SK-N-SH (cell line): ENCODE data around the gene CDKAL1. TPM values are rescaled to one million over a fixed set of nuclear protein-coding genes. Genes with fewer than 3 reads are reported as not detected.

Experiments
- CTCF ChIA-PET: fragments of 300-600, 350-600 bp; formaldehyde crosslinking; extraction: SDS; loops from one replicate; lab custom pipeline; 2021; lab: Yijun Ruan, JAX
- POLR2A ChIA-PET: fragments of 350-600 bp; sonication (Branson Sonifier 250); formaldehyde crosslinking; extraction: SDS; loops from one replicate; lab custom pipeline; 2020; ENCODE audit warnings: antibody characterized with exemption, inconsistent platforms; lab: Yijun Ruan, JAX
- DNase-seq: peaks from one replicate; pipeline ENCODE4 v3.0.0; 2012
- H2AFZ ChIP-seq: fragments of 200-600 bp; sonication (generic); 2 replicates; pipeline ENCODE4 v1.8.1; 2016; ENCODE audit warnings: antibody characterized with exemption, mild to moderate bottlenecking, low read depth
- H3F3A ChIP-seq: fragments of 200-600 bp; sonication (generic); replicated peaks from 2 replicates; pipeline ENCODE3; 2016; ENCODE audit warnings: antibody characterized with exemption, mild to moderate bottlenecking; ENCODE audit not compliant: insufficient read depth
- H3K27ac ChIP-seq, 2 experiments: fragments of 200-500 bp in 1 of 2; fragments of 200-600 bp in 1 of 2; sonication (Bioruptor generic) in 1 of 2; sonication (generic), shearing (Covaris generic) in 1 of 2; 2 replicates each; pipeline versions ENCODE4 v1.5.1 to v1.6.1; 2014 to 2016; ENCODE audit warnings: low read depth in 2 of 2, inconsistent platforms in 1 of 2, low read length in 1 of 2, mild to moderate bottlenecking in 1 of 2, mixed read lengths in 1 of 2
- H3K27me3 ChIP-seq: fragments of 200-600 bp; sonication (generic), shearing (Covaris generic); 2 replicates; pipeline ENCODE4 v1.6.1; 2016; ENCODE audit warnings: mixed run types; ENCODE audit not compliant: insufficient read depth
- H3K36me3 ChIP-seq, 2 experiments: fragments of 200-500 bp in 1 of 2; fragments of 200-600 bp in 1 of 2; sonication (Bioruptor generic) in 1 of 2; sonication (generic) in 1 of 2; replicated peaks in 1 of 2; 2 replicates each; pipeline versions ENCODE3 to v1.5.1; 2014 to 2016; ENCODE audit warnings: low read length in 1 of 2, mild to moderate bottlenecking in 1 of 2; ENCODE audit not compliant: insufficient read depth in 2 of 2, control insufficient read depth in 1 of 2
- H3K4me1 ChIP-seq, 2 experiments: fragments of 200-500 bp in 1 of 2; fragments of 200-600 bp in 1 of 2; sonication (Bioruptor generic) in 1 of 2; sonication (generic), shearing (Covaris generic) in 1 of 2; 2 replicates each; pipeline versions ENCODE4 v1.5.1 to v1.6.1; 2014 to 2016; ENCODE audit warnings: low read depth in 1 of 2, low read length in 1 of 2, mixed run types in 1 of 2; ENCODE audit not compliant: insufficient read depth in 2 of 2, control insufficient read depth in 1 of 2
- H3K4me2 ChIP-seq: fragments of 200-600 bp; sonication (generic), shearing (Covaris generic); 2 replicates; pipeline ENCODE4 v1.6.1; 2017; ENCODE audit warnings: mixed run types
- H3K4me3 ChIP-seq, 2 experiments: fragments of 200-500 bp in 1 of 2; fragments of 200-600 bp in 1 of 2; sonication (Bioruptor generic) in 1 of 2; sonication (generic), shearing (Covaris generic) in 1 of 2; 2 replicates each; pipeline versions ENCODE4 v1.5.1 to v1.8.1; 2014 to 2016; ENCODE audit warnings: low read depth in 2 of 2, inconsistent platforms in 1 of 2, low read length in 1 of 2, mild to moderate bottlenecking in 1 of 2, mixed read lengths in 1 of 2, moderate library complexity in 1 of 2
- H3K79me2 ChIP-seq: fragments of 200-600 bp; sonication (generic); 2 replicates; pipeline ENCODE4 v1.8.1; 2017; ENCODE audit warnings: mild to moderate bottlenecking; ENCODE audit not compliant: insufficient read depth
- H3K9ac ChIP-seq: fragments of 200-600 bp; sonication (generic); 2 replicates; pipeline ENCODE4 v1.6.1; 2017; ENCODE audit warnings: mixed run types
- H3K9me2 ChIP-seq: fragments of 200-600 bp; sonication (generic); 2 replicates; pipeline ENCODE4 v1.6.1; 2017; ENCODE audit warnings: mixed run types
- H3K9me3 ChIP-seq: fragments of 200-600 bp; sonication (generic); 2 replicates; pipeline ENCODE4 v1.6.1; 2017; ENCODE audit warnings: mixed run types, mild to moderate bottlenecking, moderate library complexity
- H4K20me1 ChIP-seq: fragments of 200-600 bp; sonication (generic); 2 replicates; pipeline ENCODE4 v1.6.1; 2017; ENCODE audit warnings: mild to moderate bottlenecking, mixed run types; ENCODE audit not compliant: insufficient read depth
- EP300 ChIP-seq, 2 experiments: IDR thresholded peaks; 2 replicates each; pipeline versions ENCODE4 v1.4.0 to v1.6.1; 2012; ENCODE audit warnings: borderline replicate concordance in 1 of 2, low read depth in 1 of 2, low read length in 1 of 2
- FOXJ3 ChIP-seq: sonication (generic); formaldehyde crosslinking; IDR thresholded peaks from 2 replicates; pipeline ENCODE4 v1.5.1; 2020; ENCODE audit warnings: mild to moderate bottlenecking, missing genetic modification reagents
- FOXM1 ChIP-seq: IDR thresholded peaks from 2 replicates; pipeline ENCODE4 v1.4.0; 2012; ENCODE audit warnings: low read depth, mild to moderate bottlenecking
- GATA2 ChIP-seq: sonication (generic); formaldehyde crosslinking; IDR thresholded peaks from 2 replicates; pipeline ENCODE4 v1.5.0; 2020; ENCODE audit warnings: mild to moderate bottlenecking, missing genetic modification reagents
- IRF3 ChIP-seq: fragments of 150-350 bp; IDR thresholded peaks from 2 replicates; pipeline ENCODE4 v1.6.1; 2016; ENCODE audit warnings: mild to moderate bottlenecking, low read depth, low read length
- MAX ChIP-seq: IDR thresholded peaks from 2 replicates; pipeline ENCODE4 v1.4.0; 2012; ENCODE audit warnings: low read depth
- NRF1 ChIP-seq: IDR thresholded peaks from 2 replicates; pipeline ENCODE4 v1.6.1; 2012; ENCODE audit warnings: low read depth, mild to moderate bottlenecking, low read length
- PBX3 ChIP-seq: IDR thresholded peaks from 2 replicates; pipeline ENCODE4; 2012
- POLR2AphosphoS5 ChIP-seq: IDR thresholded peaks from 2 replicates; pipeline ENCODE4 v1.6.1; 2012; ENCODE audit warnings: low read depth, low read length
- RAD21 ChIP-seq: IDR thresholded peaks from 2 replicates; pipeline ENCODE4 v1.6.1; 2012; ENCODE audit warnings: mild to moderate bottlenecking, low read length
- RFX5 ChIP-seq: IDR thresholded peaks from 2 replicates; pipeline ENCODE4 v1.6.1; 2012; ENCODE audit warnings: mild to moderate bottlenecking, improper control_type of control experiment, low read length
- SMC3 ChIP-seq: IDR thresholded peaks from 2 replicates; pipeline ENCODE4 v1.6.1; 2012; ENCODE audit warnings: low read depth, low read length, improper control_type of control experiment
- TCF12 ChIP-seq: IDR thresholded peaks from 2 replicates; pipeline ENCODE4 v1.4.0; 2012
- USF2 ChIP-seq: fragments of 150-350 bp; IDR thresholded peaks from 2 replicates; pipeline ENCODE4 v1.6.1; 2017; ENCODE audit warnings: antibody characterized with exemption, low read length, low read depth, borderline replicate concordance
- YY1 ChIP-seq: IDR thresholded peaks from 2 replicates; pipeline ENCODE4 v1.4.0; 2012; ENCODE audit warnings: low read depth, mild to moderate bottlenecking
- ZBTB33 ChIP-seq: IDR thresholded peaks from 2 replicates; pipeline ENCODE4 v1.4.0; 2012; ENCODE audit warnings: low read depth, borderline replicate concordance
- WGBS: methylation state at CpG from one replicate; pipeline ENCODE4 v1.1.6; 2017; ENCODE audit warnings: low lambda C conversion rate; 5-methylcytosine and 5-hydroxymethylcytosine counted together
- polyA plus RNA-seq, 3 experiments: library from polyadenylated mRNA; depleted of rRNA; stranded (reverse); fragments of >200 nt; gene quantifications; 2 replicates each; pipeline ENCODE4 v1.2.3, GENCODE V29; 2012

Gene CDKAL1
- polyA plus RNA-seq, 1 of the 3 experiments (the other 2 are of a cell fraction) = 2.6 TPM

GRCh38 chr6:20808439-20808838 lies 274.2 kb downstream of the CDKAL1 start:
- 98% methylated on average over 2 of the region's 2 CpGs for WGBS
- H3K9me3 ChIP-seq = peaks cover 7% of the 10 kb centered on the region
- H3K36me3 ChIP-seq = peaks cover 0 to 13% of the 10 kb centered on the region in 2 experiments
- ChIA-PET CTCF (no interaction called here), POLR2A (no interaction called here)
- no peak overlapping the region for H2AFZ ChIP-seq
- no peak for DNase-seq
- H3K4me2 ChIP-seq = no peak overlapping the region
- no peak overlapping the region for H3K4me3 ChIP-seq
- no peaks in the 10 kb centered on the region for H3K9me2 ChIP-seq
- H3K27me3 ChIP-seq = no peaks in the 10 kb centered on the region
- no peaks in the 10 kb centered on the region for H3K79me2 ChIP-seq
- peaks cover 12% of the 10 kb centered on the region in 2 experiments for H3K4me1 ChIP-seq
- H3K9ac ChIP-seq = no peak overlapping the region
- peaks cover 19% of the 10 kb centered on the region for H3F3A ChIP-seq
- no peaks in the 10 kb centered on the region for H4K20me1 ChIP-seq
- TF ChIP-seq TCF12 (no peak), YY1 (no peak), NRF1 (no peak), FOXJ3 (CRISPR knock-in tag) (no peak), PBX3 (no peak), GATA2 (no peak), USF2 (no peak), ZBTB33 (no peak), SMC3 (no peak), MAX (no peak)
- TF ChIP-seq, all 33 proteins: peak for 0
- H3K27ac ChIP-seq = peak overlapping the region in 1 of 2 experiments; percentile 62; a peak in 2 of 4 replicates

- Histone ChIP-seq H3K4me3 (no peak overlapping the region), H3K27ac (peak overlapping the region in 1 of 2 experiments; percentile 62; a peak in 2 of 4 replicates), H3K36me3 (peaks cover 0 to 13% of the 10 kb centered on the region in 2 experiments), H3K9ac (no peak overlapping the region), H3K79me2 (no peaks in the 10 kb centered on the region), H3K4me1 (peaks cover 12% of the 10 kb centered on the region in 2 experiments), H3K27me3 (no peaks in the 10 kb centered on the region), H2AFZ (no peak overlapping the region), H4K20me1 (no peaks in the 10 kb centered on the region), H3K9me3 (peaks cover 7% of the 10 kb centered on the region), H3K4me2 (no peak overlapping the region), H3F3A (peaks cover 19% of the 10 kb centered on the region), H3K9me2 (no peaks in the 10 kb centered on the region)
- ChIA-PET POLR2A (no interaction called here), CTCF (no interaction called here)
- WGBS = 96% methylated on average over 2 of the region's 2 CpGs
- TF ChIP-seq RAD21 (no peak), IRF3 (no peak), YY1 (no peak), POLR2AphosphoS5 (no peak), PBX3 (no peak), RFX5 (no peak), EP300 (IDR thresholded peaks at IDR 0.05; ENCODE audit: borderline replicate concordance in 1 of 2, low read depth in 1 of 2, low read length in 1 of 2) (no peak), FOXM1 (no peak)
- no peak for DNase-seq
Measured at GRCh38 chr6:20808924-20809323, 274.7 kb downstream of the CDKAL1 start.
